ENCODE data around the gene CD300LB.

GRCh38 chr17:74543406-74543805 is 12.1 kb upstream of the CD300LB start:
- TF ChIP-seq CTCF (conservative IDR thresholded peaks at IDR 0.05; ENCODE audit: low read length) (no peak), EZH2phosphoT487 (IDR thresholded peaks at IDR 0.05; ENCODE audit: borderline replicate concordance, low read depth, low read length) (no peak)

Data from OCI-LY7 (cell line).